H7 (cell line): ENCODE measurements around the gene RDH11. TPM values are rescaled to one million over a fixed set of nuclear protein-coding genes. Genes with fewer than 3 reads are reported as not detected.

ENCODE experiments used
- total RNA-seq: library from RNA; depleted of rRNA; stranded (reverse); fragments of >200 nt; shearing (Covaris generic); gene quantifications from 2 replicates; pipeline ENCODE4 v1.2.3, GENCODE V29; 2014; rRNA removed

The RDH11 gene
- total RNA-seq, 1 experiment from 2014 or later = 123 TPM

Other genes with a start within 250 kb of the RDH11 start
- gene TMEM229B, start 207.0 kb downstream of the RDH11 start, total RNA-seq = 0.07 and 0.69 TPM in 2 replicates
- gene PLEKHH1, start 162.5 kb downstream of the RDH11 start, total RNA-seq = 16.5 and 22.2 TPM in 2 replicates
- 8.2 and 8.8 TPM in 2 replicates for gene PIGH, start 95.5 kb downstream of the RDH11 start, total RNA-seq
- 32.1 and 40.9 TPM in 2 replicates for gene ARG2, start 75.8 kb downstream of the RDH11 start, total RNA-seq
- gene VTI1B, start 21.1 kb downstream of the RDH11 start, total RNA-seq = 61.2 and 65.3 TPM in 2 replicates
- gene RDH12, start 6.1 kb upstream of the RDH11 start, total RNA-seq = 0.48 and 1.1 TPM in 2 replicates
- 18.8 and 20.4 TPM in 2 replicates for gene ZFYVE26, start 120.8 kb upstream of the RDH11 start, total RNA-seq
- gene RAD51B, start 124.0 kb upstream of the RDH11 start, total RNA-seq = 9.6 and 9.9 TPM in 2 replicates